ENCODE results near the gene EXOC4. TPM values are rescaled to one million over a fixed set of nuclear protein-coding genes. Genes with fewer than 3 reads are reported as not detected.

EXOC4 gene
- total and polyA plus RNA-seq, 2 of the 8 experiments (the other 6 are each of a cell fraction or from before 2014, with no cell fraction given): 27.0 to 67.3 TPM

DNA sequence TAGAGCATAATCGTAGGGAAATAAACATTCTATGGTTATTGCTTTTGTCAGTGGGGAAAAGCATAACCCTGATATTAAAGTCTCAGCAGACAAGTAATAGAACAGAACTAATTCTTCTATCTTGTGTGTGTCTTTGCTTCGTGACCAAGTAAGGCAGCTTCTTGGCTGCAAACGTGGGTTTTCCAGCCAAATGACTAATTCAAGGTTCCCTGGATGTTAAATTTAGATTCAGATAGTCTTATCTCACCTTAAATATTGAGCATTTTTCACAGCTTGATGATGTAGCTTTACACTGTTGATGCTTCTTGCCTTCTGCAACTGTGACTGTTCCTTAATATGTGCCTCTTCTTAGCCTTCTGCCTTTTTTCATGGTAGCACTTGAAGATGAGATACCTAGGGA, 113.0 kb downstream of the EXOC4 start:
- CTCF ChIA-PET (ENCODE audit: partially characterized antibody): no interaction called here
- no peak overlapping the region for H2BK20ac ChIP-seq (ENCODE audit: low read length)
- FAIRE-seq (no peak), DNase-seq (ENCODE audit: low read depth in 1 of 2, low spot score in 2 of 2) (no peak)
- POLR2A ChIA-PET (ENCODE audit: partially characterized antibody): no interaction called here
- no peaks in the 10 kb centered on the region for H3K79me2 ChIP-seq (ENCODE audit: control insufficient read depth in 1 of 2, insufficient read depth in 2 of 2, low read length in 2 of 2)
- peaks cover 0 to 5% (median 0%) of the 10 kb centered on the region in 4 experiments; a peak in 2 of 7 replicates for H3K4me1 ChIP-seq (replicated peaks in 1 of 4; ENCODE audit: control insufficient read depth in 3 of 4, insufficient read depth in 4 of 4, low read length in 3 of 4)
- H3K4ac ChIP-seq (replicated peaks; ENCODE audit: insufficient read length, low read depth, low read length): no peak overlapping the region
- H3K9me3 ChIP-seq (ENCODE audit: insufficient read depth in 2 of 2, low read depth in 1 of 2, low read length in 1 of 2): no peaks in the 10 kb centered on the region
- no peak overlapping the region for H4K91ac ChIP-seq (replicated peaks; ENCODE audit: insufficient read length, low read length)
- H2AK5ac ChIP-seq (ENCODE audit: low read depth, low read length): no peak overlapping the region
- no peaks in the 10 kb centered on the region for H4K20me1 ChIP-seq (replicated peaks in 1 of 2; ENCODE audit: control insufficient read depth in 1 of 2, insufficient read depth in 2 of 2, low read length in 2 of 2)
- H3K23me2 ChIP-seq (ENCODE audit: low read depth, low read length): no peaks in the 10 kb centered on the region
- no peak overlapping the region for H3K56ac ChIP-seq (replicated peaks; ENCODE audit: insufficient read length, low read depth, low read length)
- H2BK5ac ChIP-seq (ENCODE audit: low read depth, low read length): no peak overlapping the region
- no peak overlapping the region for H3K9ac ChIP-seq (replicated peaks in 1 of 4; ENCODE audit: extremely low read depth in 1 of 4, low read depth in 3 of 4, low read length in 3 of 4)
- H3K27me3 ChIP-seq (replicated peaks in 1 of 4; ENCODE audit: control insufficient read depth in 3 of 4, extremely low read depth in 1 of 4, insufficient read depth in 3 of 4, low read length in 3 of 4): no peaks in the 10 kb centered on the region
- no peak overlapping the region for H4K8ac ChIP-seq (ENCODE audit: extremely low read depth, insufficient read depth, low read length)
- TF ChIP-seq SIRT6 (IDR thresholded peaks at IDR 0.05; ENCODE audit: low read length): no peak
- TF ChIP-seq JUND (IDR thresholded peaks at IDR 0.05; ENCODE audit: low read length): no peak
- no peak for TF ChIP-seq RFX5 (IDR thresholded peaks at IDR 0.05; ENCODE audit: borderline replicate concordance, low read depth, low read length)
- no peak for TF ChIP-seq EZH2 (IDR thresholded peaks at IDR 0.05; ENCODE audit: low read depth, low read length, severe bottlenecking)
- no peak for TF ChIP-seq SRF (IDR thresholded peaks at IDR 0.05; ENCODE audit: low read depth, low read length)
- no peak for TF ChIP-seq SIN3A (conservative IDR thresholded peaks at IDR 0.05 in 1 of 2, IDR thresholded peaks at IDR 0.05 in 1 of 2; ENCODE audit: low read depth in 1 of 2, low read length in 2 of 2)
- no peak overlapping the region for H4K5ac ChIP-seq (ENCODE audit: insufficient read length, low read depth, low read length)
- no peak overlapping the region for H2BK120ac ChIP-seq (replicated peaks; ENCODE audit: low read depth, low read length)
- no peak overlapping the region for H3K4me3 ChIP-seq (ENCODE audit: extremely low read depth in 1 of 4, insufficient read depth in 2 of 4, low read depth in 3 of 4, low read length in 4 of 4)
- H3K4me2 ChIP-seq (ENCODE audit: insufficient read depth in 1 of 2, low read depth in 2 of 2, low read length in 2 of 2): no peak overlapping the region
- H3K27ac ChIP-seq (ENCODE audit: low read depth, low read length): no peak overlapping the region
- H3K79me1 ChIP-seq (ENCODE audit: low read depth, low read length): no peaks in the 10 kb centered on the region; the same call in 1 of the 2 replicates
- 89% methylated on average over 3 of the region's 3 CpGs; no CpG with 5 or more reads in 1 of the 2 experiments for WGBS, 2 experiments (ENCODE audit: extremely low coverage in 1 of 2, insufficient coverage in 1 of 2, insufficient read length in 1 of 2, insufficient replicate concordance in 2 of 2, low coverage in 1 of 2, low lambda C conversion rate in 2 of 2, missing lambda C conversion rate in 1 of 2)
- H2BK15ac ChIP-seq (ENCODE audit: low read length): no peak overlapping the region
- no peak overlapping the region for H3K23ac ChIP-seq (ENCODE audit: insufficient read length)
- no peak overlapping the region for H3K14ac ChIP-seq (ENCODE audit: insufficient read length)
- H2AFZ ChIP-seq (ENCODE audit: low read length): no peak overlapping the region
- peaks cover 0 to 2% (median 0%) of the 10 kb centered on the region in 4 experiments; a peak in 2 of 8 replicates for H3K36me3 ChIP-seq (ENCODE audit: control insufficient read depth in 2 of 4, insufficient read depth in 4 of 4, low read length in 3 of 4)
- H2BK12ac ChIP-seq (ENCODE audit: low read depth, low read length): no peak overlapping the region
- H3K18ac ChIP-seq (ENCODE audit: extremely low read depth, low read length): no peak overlapping the region
